ENCODE results near the gene TTC27.

GRCh38 chr2:32838949-32839348 lies 211.1 kb downstream of the TTC27 start:
- TF ChIP-seq POLR2A (IDR thresholded peaks at IDR 0.05), result no peak
- TF ChIP-seq, protein P1, sequence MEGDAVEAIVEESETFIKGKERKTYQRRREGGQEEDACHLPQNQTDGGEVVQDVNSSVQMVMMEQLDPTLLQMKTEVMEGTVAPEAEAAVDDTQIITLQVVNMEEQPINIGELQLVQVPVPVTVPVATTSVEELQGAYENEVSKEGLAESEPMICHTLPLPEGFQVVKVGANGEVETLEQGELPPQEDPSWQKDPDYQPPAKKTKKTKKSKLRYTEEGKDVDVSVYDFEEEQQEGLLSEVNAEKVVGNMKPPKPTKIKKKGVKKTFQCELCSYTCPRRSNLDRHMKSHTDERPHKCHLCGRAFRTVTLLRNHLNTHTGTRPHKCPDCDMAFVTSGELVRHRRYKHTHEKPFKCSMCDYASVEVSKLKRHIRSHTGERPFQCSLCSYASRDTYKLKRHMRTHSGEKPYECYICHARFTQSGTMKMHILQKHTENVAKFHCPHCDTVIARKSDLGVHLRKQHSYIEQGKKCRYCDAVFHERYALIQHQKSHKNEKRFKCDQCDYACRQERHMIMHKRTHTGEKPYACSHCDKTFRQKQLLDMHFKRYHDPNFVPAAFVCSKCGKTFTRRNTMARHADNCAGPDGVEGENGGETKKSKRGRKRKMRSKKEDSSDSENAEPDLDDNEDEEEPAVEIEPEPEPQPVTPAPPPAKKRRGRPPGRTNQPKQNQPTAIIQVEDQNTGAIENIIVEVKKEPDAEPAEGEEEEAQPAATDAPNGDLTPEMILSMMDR (IDR thresholded peaks at IDR 0.05), result no peak
